NCI-H146 treated with DMSO at 0.1 percent for 48 hours (cell line): Measurements from ENCODE around the gene RHBDL1.

Experiments used
- DNase-seq: peaks from one replicate; lab custom pipeline; 2025; ENCODE audit not compliant: unreplicated experiment; lab: John Stamatoyannopoulos, UW

Gene RHBDL1

DNA sequence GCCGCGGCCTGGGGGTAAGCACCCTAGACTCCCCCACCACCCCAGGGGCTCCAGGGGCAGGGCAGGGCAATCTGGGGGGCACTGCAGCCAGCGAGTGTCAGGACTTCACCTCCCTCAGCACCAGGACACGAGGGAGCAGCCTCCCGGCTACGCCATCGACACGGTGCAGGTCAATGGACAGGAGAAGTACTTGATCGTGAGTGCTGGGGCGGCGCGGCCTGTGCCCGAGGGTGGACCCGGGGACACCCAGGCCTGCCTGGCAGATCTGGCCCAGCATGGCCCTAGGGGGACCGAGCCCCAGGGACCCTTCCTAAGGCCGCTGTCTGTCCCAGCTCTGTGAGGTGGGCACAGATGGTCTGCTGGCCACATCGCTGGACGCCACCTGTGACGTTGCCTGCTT, 3.1 kb upstream of the RHBDL1 start:
- no peak for DNase-seq

DNA sequence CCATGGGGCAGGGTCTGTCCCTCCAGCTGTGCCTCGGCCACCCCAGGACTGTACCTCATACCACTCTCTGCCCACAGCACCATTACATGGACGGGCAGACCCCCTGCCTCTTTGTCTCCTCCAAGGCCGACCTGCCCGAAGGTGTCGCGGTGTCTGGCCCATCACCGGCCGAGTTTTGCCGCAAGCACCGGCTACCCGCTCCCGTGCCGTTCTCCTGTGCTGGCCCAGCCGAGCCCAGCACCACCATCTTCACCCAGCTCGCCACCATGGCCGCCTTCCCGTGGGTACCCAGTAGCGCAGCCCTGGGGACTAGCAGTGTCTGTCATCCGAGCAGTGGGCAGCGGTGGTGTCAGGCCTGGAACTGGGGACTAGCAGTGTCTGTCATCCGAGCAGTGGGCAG, 2.6 kb upstream of the RHBDL1 start:
- no peak for DNase-seq

DNA sequence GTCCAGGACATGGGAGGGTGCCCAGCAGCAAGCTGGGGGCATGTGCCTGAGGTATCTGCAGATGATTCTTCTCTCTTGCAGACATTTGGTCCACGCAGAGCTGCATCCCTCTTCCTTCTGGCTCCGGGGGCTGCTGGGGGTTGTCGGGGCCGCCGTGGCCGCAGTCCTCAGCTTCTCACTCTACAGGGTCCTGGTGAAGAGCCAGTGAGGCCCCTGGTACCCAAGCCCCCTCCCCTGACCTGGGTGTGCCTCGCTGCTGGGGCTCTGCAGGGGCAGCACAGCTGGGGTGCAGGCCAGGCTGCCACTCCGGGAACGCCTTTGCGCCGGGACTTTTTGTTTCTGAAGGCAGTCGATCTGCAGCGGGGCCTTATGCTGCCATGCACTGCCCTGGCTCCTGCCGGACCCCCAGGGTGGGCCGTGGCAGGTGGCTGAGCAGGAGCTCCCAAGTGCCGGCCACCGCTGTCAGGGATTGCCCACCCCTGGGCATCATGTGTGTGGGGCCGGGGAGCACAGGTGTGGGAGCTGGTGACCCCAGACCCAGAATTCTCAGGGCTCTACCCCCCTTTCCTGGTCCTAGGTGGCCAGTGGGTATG, 2.0 kb upstream of the RHBDL1 start:
- no peak for DNase-seq

DNA sequence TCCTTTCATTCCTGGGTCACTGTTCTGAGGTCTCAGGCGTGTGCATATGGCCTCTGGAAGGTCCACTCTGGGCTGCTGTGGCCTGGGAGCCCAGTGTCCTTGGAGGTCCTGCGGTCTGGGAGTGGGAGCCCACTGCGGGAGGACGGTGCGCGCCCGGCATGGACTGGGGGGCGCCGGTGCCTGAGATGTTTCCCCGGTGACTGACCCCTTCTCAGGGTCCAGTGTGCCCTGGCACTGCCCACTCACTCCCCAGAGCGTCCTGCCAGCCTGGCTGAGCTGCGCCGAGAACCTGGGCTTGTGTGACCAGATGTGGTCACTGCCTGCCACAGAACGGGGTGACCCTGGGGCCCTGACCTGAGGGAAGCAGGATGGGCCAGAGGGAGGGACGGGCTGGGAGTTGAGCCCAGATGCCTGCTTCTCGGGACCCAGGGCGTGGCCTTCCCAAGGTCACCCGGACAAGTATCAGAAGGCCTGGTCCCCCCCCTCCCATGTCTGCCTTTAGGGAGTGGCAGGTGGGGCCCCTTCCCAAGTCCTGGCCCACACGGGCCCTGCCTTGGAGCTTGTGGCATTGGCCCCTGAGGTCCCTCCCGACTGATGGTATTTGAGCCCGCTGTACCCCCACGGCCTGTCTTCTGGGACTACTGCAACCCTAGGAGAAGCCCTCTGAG, 1.1 kb upstream of the RHBDL1 start:
- no peak for DNase-seq

DNA sequence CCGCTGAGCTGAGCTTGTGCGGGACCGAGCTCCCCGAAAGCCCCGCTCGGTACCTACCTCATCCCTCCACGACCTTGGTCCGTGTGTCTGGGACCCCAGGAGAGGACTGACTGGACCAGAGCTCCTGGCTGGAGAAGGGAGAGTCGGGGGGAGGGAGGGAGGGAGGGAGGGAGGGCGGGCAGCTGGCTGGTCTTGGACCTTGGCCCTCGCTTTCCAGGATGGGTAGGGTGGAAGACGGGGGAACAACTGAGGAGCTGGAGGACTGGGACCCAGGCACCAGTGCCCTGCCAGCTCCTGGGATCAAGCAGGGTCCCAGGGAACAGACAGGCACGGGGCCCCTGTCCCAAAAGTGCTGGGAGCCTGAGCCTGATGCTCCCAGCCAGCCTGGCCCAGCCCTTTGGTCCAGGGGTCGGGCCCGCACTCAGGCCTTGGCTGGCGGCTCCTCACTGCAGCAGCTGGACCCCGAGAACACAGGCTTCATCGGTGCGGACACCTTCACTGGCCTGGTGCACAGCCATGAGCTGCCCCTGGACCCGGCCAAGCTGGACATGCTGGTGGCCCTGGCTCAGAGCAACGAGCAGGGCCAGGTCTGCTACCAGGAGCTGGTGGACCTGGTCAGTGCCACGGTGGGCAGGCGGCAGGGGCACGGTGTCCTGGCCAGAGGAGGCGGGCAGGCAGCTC, 553 bp downstream of the RHBDL1 start:
- DNase-seq = no peak

DNA sequence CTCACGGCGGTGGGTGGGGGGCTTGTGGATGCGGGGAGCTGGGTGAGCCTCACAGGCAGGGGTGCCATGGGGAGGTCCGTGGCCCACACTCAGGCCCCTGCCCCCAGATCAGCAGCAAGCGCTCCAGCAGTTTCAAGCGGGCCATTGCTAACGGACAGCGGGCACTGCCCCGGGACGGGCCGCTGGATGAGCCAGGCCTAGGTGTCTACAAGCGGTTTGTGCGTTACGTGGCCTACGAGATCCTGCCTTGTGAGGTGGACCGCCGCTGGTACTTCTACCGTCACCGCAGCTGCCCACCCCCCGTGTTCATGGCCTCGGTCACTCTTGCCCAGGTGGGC, 1.1 kb downstream of the RHBDL1 start:
- DNase-seq = no peak

DNA sequence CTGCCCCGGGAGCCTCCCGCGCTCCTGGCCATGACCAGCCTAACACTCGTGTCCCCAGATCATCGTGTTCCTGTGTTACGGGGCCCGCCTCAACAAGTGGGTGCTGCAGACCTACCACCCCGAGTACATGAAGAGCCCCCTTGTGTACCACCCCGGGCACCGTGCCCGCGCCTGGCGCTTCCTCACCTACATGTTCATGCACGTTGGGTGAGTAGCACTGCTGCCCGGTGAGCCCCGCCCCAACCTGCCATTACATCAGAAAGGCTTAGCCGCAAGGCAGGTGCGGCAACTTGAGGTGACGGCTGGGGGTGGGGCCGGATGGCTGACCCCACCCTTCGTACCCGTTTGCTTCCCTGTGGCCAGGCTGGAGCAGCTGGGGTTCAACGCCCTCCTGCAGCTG, 1.4 kb downstream of the RHBDL1 start:
- peak; percentile 78 for DNase-seq

DNA sequence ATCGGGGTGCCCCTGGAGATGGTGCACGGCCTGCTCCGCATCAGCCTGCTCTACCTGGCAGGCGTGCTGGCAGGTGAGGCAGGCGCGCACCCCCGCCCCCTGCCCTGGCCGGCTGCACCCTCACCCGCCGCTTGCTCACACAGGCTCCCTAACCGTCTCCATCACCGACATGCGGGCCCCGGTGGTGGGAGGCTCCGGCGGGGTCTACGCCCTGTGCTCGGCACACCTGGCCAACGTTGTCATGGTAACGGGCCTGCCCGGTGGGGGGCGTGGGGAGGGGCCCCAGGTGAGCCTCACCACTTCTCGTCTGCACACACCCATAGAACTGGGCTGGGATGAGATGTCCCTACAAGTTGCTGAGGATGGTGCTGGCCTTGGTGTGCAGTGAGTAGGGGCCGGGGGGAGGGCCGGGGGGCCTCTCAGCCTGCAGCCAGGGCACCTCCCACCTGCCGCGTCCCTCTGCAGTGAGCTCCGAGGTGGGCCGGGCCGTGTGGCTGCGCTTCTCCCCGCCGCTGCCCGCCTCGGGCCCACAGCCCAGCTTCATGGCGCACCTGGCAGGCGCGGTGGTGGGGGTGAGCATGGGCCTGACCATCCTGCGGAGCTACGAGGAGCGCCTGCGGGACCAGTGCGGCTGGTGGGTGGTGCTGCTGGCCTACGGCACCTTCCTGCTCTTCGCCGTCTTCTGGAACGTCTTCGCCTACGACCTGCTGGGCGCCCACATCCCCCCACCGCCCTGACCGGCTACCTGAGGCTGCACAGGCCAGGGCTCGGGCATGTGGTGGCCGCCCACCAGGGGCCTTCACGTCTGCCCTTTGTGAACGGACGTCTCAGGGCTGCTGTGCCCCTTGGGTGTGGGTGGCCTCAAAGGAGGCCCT, 2.1 kb downstream of the RHBDL1 start:
- DNase-seq = peak; percentile 83

DNA sequence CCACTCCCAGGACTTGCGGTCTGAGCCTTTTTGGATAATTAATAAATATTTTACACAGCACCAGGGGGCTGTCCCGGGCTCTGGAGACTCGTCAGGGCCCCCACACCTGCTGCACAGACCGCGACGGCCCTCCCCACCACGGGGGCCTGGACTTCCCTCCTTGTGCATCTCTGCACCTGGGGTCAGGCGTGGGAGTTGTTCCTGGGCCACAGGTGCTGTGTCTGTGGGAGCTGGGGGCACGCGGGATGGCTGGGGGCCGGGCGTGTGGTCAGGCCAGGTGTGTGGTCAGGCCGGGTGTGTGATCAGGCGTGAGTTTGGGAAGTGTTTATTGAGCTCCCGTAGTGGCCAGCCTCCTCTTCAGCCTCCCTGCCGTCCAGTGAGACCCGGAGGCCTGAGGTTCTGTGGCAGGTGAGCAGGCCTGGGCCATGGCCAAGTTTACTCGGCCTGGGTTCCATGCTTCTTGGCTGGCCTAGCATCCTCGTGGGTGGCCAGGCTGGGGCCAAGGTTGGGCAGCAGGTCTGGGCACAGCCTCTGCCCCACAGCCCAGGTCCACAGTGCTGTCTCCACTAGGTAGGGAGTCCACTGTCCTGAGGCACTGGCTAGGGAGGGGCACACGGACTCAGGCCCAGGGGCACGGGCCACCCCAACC, 2.9 kb downstream of the RHBDL1 start:
- DNase-seq = no peak

DNA sequence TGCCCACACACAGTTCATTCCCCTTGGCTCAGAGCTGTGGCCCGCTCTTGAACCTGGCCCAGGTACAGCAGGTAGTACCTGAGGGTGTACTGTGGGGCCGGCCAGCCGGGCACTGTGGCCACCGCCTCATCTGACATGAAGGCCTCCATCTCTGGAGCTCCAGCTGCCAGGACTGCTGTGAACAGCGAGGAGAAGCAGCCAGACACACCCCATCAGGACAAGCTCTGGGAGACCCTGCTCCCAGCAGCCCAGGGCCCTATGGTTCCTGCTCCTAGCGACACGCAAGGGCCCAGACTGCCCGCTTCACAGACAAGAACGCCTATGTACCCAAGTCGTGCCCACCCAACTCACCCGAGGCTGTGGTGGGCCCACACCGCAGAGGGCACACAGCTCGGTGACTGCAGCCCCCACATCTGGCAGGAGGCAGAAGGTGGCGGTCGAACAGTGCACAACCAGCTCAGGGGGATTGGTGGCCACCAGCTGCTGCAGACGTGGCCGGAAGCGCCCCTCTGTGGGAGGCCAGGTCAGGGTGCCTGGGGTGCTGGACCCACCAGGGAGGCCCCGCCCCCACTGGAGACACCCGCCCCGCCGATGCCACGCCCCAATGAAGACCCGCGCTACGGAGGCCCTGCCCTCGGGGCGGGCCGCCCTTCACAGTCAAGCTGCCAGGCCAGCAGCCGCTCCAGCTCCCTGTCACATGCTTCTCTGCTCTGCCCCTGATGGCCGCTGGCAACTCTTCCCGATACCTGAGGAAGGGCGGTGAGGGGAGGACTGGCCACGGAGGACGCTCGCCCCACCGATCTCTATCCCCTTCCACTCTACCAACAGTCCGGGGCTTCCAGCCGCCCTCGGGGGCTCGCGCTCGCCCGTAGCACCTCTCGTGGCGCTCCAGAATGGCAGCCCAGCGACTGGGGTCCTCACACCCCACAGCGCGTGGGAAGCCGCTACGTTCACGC, 3.7 kb downstream of the RHBDL1 start:
- DNase-seq = peak; percentile 71

DNA sequence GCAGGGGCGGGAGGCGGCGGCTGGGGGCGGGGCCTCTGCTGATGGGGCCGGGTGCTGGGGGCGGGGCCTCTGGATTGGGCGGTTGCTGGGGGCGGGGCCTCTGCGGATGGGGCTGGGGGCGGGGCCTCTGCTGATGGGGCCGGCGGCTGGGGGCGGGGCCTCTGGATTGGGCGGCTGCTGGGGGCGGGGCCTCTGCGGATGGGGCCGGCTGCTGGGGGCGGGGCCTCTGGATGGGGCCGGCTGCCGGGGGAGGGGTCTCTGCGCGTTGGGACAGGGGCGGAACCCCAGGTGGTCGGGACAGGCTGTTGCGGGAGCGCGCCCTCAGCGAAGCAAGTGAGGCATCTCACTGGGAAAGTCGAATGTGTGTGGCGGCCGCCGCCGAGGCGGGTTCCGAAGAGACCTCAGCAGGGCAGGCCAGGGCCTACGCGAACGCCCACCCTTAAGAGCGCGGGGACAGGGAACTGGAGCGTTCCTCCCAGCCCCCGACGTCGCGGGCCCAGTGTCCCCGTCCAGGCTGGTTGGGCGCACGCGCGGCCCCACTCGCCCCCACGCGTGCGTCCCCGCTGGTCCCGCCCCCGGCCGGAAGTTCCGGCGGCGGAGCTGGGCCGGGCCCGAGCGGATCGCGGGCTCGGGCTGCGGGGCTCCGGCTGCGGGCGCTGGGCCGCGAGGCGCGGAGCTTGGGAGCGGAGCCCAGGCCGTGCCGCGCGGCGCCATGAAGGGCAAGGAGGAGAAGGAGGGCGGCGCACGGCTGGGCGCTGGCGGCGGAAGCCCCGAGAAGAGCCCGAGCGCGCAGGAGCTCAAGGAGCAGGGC, 4.5 kb downstream of the RHBDL1 start, which contains the start of gene STUB1:
TSS of gene STUB1 (plus strand) at position 597 of the 811 bp plus-strand sequence. CDS start at position 713, 116 bp downstream.
- DNase-seq = peak; percentile 58

DNA sequence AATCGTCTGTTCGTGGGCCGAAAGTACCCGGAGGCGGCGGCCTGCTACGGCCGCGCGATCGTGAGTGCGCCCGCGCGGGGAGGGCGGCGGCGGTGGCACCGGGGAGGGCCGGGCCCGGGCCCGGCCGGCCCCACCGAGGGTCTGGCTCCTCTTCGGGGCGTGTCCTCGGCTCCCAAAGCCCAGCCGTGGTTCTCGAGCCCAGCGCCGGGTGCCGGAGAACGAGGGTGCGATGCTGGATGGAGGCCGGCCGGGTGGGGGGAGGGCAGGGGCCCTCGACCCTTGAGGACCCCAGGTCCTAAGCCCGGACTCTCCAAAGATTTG, 5.1 kb downstream of the RHBDL1 start:
- no peak for DNase-seq

DNA sequence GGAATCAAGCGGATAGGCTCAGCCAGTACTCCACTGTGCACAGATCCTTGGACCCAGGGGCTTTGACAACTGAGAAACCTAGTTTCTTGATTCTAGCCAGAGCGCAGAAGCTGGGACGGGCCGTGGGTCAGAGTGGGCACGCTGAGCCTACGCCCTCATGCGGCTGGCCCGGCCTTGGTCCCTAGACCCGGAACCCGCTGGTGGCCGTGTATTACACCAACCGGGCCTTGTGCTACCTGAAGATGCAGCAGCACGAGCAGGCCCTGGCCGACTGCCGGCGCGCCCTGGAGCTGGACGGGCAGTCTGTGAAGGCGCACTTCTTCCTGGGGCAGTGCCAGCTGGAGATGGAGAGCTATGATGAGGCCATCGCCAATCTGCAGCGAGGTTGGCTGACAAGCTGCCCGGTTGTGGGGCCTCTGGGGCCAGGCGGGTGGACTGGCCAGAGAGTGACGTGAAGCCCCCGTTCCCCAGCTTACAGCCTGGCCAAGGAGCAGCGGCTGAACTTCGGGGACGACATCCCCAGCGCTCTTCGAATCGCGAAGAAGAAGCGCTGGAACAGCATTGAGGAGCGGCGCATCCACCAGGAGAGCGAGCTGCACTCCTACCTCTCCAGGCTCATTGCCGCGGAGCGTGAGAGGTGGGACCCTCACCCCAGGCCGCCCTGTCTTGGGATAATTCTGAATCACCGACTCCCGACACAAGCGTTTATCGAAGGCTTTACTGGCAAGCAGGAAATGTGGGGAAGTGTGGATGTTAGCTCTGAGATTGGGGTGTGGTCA, 5.7 kb downstream of the RHBDL1 start:
- no peak for DNase-seq

DNA sequence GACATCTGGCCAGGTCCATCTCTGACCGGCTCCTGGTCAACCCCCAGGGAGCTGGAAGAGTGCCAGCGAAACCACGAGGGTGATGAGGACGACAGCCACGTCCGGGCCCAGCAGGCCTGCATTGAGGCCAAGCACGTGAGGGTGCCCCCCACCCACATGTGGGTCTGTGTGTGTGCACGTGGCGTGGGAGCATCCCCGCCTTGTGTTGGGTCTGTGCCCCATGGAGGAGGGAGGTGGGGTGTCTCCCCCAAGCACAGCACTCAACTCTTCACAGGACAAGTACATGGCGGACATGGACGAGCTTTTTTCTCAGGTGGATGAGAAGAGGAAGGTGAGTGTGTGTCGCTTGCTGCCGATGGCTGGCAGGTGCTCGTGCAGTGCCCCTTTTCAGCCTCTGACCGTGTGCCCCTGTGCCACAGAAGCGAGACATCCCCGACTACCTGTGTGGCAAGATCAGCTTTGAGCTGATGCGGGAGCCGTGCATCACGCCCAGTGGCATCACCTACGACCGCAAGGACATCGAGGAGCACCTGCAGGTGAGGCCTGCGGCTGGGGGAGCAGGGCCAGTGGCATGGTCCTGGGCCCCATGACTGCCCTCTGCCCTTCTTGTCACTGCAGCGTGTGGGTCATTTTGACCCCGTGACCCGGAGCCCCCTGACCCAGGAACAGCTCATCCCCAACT, 6.4 kb downstream of the RHBDL1 start:
- DNase-seq = no peak

DNA sequence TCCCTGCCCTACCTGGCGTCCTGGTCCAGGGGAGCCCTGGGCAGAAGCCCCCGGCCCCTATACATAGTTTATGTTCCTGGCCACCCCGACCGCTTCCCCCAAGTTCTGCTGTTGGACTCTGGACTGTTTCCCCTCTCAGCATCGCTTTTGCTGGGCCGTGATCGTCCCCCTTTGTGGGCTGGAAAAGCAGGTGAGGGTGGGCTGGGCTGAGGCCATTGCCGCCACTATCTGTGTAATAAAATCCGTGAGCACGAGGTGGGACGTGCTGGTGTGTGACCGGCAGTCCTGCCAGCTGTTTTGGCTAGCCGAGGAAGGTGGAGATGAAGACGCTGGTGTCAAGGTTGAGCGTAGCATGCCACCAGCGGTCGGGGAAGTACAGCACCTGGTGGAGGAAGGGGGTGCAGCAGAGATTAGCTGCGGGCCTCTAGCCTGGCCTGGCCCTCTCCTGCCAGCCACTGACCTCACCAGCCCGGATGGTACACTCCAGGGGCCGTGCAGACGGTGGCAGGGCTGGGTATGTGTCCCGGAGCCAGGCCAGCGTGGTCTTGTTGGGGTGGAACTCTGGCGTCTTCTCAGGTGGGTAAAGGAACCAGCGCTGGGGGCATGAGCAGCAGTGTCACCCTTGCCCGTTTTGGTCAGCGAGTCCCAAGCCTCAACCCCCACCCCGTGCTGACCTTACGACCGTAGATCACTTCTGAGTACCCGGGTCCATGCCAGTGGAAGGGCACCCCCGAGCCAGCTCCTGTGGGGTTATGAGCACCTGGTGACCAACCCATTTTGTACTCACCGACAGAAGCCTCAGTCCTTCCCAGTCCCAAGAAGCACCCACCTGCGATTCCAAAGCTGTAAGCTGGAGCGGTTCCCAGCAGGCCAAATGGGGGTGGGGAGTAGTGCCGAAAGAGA, 7.3 kb downstream of the RHBDL1 start:
- no peak for DNase-seq

DNA sequence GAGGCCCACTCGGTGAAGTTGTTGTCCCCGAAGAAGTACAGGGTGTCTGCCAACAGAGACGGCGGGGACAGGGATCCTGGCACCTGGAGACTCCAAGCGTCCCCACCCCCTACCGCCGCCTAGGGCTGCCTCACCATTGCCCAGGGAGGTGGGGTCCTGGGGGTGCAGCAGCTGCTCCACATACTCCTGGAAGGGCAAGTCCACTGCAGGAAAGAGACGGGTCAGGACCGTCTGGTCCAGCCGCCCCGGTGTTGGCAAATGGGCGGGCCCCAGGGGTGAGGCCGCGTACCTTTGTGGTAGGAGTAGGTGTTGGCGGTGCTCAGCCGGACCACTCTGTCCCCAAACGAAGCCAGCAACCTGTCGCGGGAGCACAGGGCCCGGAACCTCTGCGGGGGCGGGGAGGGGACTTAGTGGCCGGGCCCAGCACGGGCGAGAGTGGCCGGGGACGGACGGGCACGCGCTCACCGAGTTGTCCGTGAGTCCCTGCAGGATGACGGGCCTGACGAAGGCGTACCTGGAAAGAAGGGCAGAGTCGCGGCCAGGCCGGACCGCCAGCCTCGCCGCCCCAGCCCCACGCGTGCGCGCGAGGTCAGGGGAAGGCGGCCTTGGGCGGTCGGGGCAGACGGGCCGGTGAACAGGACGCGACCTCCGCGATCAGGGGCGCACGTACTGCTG, 8.1 kb downstream of the RHBDL1 start:
- DNase-seq = no peak
